ENCODE measurements around the gene TBX5. TPM values are rescaled to one million over a fixed set of nuclear protein-coding genes. Genes with fewer than 3 reads are reported as not detected.

Gene TBX5
- total and polyA plus RNA-seq, 2 of the 4 experiments (the other 2 are of a cell fraction) = 13.3 to 14.7 TPM

DNA sequence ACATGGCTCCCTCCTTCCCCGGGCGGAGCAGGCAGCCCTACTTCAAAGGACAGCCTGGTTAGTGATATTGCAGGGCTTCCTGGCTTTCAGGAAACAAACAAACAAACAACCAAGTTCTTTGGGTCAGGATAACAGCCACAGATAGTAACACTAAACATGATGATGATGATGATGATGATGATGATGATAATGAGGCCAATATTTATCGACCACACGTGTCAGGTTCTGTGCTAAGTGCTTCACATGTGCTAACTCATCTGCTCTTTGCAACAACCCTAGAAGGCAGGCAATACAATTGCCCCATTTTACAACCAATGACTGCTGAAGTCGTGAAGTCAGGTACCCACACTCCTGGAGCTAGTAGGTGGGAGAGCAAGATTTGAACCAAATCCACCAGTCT lies 44.1 kb upstream of the TBX5 start:
- Histone ChIP-seq H2AFZ (replicated peaks; ENCODE audit: low read length, poor library complexity) (no peak overlapping the region), H4K91ac (ENCODE audit: insufficient read depth, low read depth, low read length) (no peak overlapping the region), H3K9me1 (ENCODE audit: insufficient read depth, low read length) (0 out of 2 replicates have a peak, but pooled peaks cover 2% of the 10 kb centered on the region), H2AK5ac (ENCODE audit: low read depth, low read length) (no peak overlapping the region), H3K56ac (ENCODE audit: extremely low read depth, insufficient read depth, low read length) (no peak overlapping the region), H4K5ac (ENCODE audit: low read depth, low read length) (no peak overlapping the region), H3K23ac (ENCODE audit: low read depth, low read length) (no peak overlapping the region), H2AK9ac (replicated peaks; ENCODE audit: low read depth, low read length, poor library complexity) (no peak overlapping the region), H3K4me3 (ENCODE audit: insufficient read depth, low read depth, low read length) (no peak overlapping the region), H2BK120ac (ENCODE audit: low read depth, low read length) (no peak overlapping the region), H3K4me1 (ENCODE audit: control insufficient read depth, insufficient read depth, low read length) (no peaks in the 10 kb centered on the region), H3K18ac (ENCODE audit: low read depth, low read length) (no peak overlapping the region), H3K9me3 (ENCODE audit: control insufficient read depth, insufficient read depth, low read length) (no peaks in the 10 kb centered on the region), H2BK15ac (ENCODE audit: low read depth, low read length) (no peak overlapping the region), H3K79me1 (ENCODE audit: low read depth in 1 of 2, low read length in 2 of 2) (no peaks in the 10 kb centered on the region), H3K9ac (ENCODE audit: low read depth, low read length) (no peak overlapping the region), H4K20me1 (ENCODE audit: insufficient read depth, low read length) (no peaks in the 10 kb centered on the region), H2BK20ac (ENCODE audit: low read depth, low read length) (no peak overlapping the region), H4K8ac (ENCODE audit: low read depth in 2 of 2, low read length in 2 of 2) (no peak overlapping the region), H2BK5ac (ENCODE audit: low read depth, low read length, poor library complexity, severe bottlenecking) (no peak overlapping the region), H3K27me3 (ENCODE audit: control insufficient read depth, insufficient read depth, low read length) (peaks cover 57% of the 10 kb centered on the region), H3K4me2 (ENCODE audit: low read depth, low read length) (no peak overlapping the region), H3K36me3 (ENCODE audit: control insufficient read depth, insufficient read depth, low read length) (no peaks in the 10 kb centered on the region), H3K14ac (replicated peaks; ENCODE audit: low read depth, low read length) (no peak overlapping the region), H3K4ac (ENCODE audit: low read depth, low read length) (no peak overlapping the region), H3K27ac (ENCODE audit: insufficient read depth, low read length) (no peak overlapping the region)
- WGBS, 2 experiments (ENCODE audit: extremely low coverage in 2 of 2, insufficient read length in 1 of 2) = no CpG with 5 or more reads among the region's 5 CpGs
- POLR2A ChIA-PET (ENCODE audit: unreplicated experiment) = no interaction called here
- TF ChIP-seq NFE2L2 (IDR thresholded peaks at IDR 0.05; ENCODE audit: low read depth, low read length) (no peak), MXI1 (IDR thresholded peaks at IDR 0.05; ENCODE audit: borderline replicate concordance, low read depth, low read length) (no peak), USF2 (IDR thresholded peaks at IDR 0.05; ENCODE audit: low read depth, low read length) (no peak), CEBPB (IDR thresholded peaks at IDR 0.05; ENCODE audit: low read depth, low read length) (no peak), CHD1 (IDR thresholded peaks at IDR 0.05; ENCODE audit: low read depth, low read length) (no peak), MAZ (IDR thresholded peaks at IDR 0.05; ENCODE audit: borderline replicate concordance, low read depth, low read length) (no peak), RAD21 (IDR thresholded peaks at IDR 0.05; ENCODE audit: low read length) (no peak), RFX5 (IDR thresholded peaks at IDR 0.05; ENCODE audit: low read depth, low read length) (no peak), SMC3 (IDR thresholded peaks at IDR 0.05; ENCODE audit: low read depth, low read length) (no peak), RCOR1 (IDR thresholded peaks at IDR 0.05; ENCODE audit: insufficient replicate concordance, low read length) (no peak), BHLHE40 (IDR thresholded peaks at IDR 0.05; ENCODE audit: low read depth, low read length) (no peak), ELK1 (IDR thresholded peaks at IDR 0.05; ENCODE audit: borderline replicate concordance, low read depth, low read length) (no peak), POLR2A (IDR thresholded peaks at IDR 0.05; ENCODE audit: low read depth, low read length) (no peak), MAFK (IDR thresholded peaks at IDR 0.05; ENCODE audit: low read depth, low read length) (no peak), FOS (IDR thresholded peaks at IDR 0.05; ENCODE audit: low read depth, low read length) (no peak)
- TF ChIP-seq, protein P1, sequence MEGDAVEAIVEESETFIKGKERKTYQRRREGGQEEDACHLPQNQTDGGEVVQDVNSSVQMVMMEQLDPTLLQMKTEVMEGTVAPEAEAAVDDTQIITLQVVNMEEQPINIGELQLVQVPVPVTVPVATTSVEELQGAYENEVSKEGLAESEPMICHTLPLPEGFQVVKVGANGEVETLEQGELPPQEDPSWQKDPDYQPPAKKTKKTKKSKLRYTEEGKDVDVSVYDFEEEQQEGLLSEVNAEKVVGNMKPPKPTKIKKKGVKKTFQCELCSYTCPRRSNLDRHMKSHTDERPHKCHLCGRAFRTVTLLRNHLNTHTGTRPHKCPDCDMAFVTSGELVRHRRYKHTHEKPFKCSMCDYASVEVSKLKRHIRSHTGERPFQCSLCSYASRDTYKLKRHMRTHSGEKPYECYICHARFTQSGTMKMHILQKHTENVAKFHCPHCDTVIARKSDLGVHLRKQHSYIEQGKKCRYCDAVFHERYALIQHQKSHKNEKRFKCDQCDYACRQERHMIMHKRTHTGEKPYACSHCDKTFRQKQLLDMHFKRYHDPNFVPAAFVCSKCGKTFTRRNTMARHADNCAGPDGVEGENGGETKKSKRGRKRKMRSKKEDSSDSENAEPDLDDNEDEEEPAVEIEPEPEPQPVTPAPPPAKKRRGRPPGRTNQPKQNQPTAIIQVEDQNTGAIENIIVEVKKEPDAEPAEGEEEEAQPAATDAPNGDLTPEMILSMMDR (conservative IDR thresholded peaks at IDR 0.05; ENCODE audit: low read depth, low read length) = no peak
- dilution Hi-C loops (cut with HindIII; ENCODE audit: low sequenced_read_pairs, unreplicated experiment) (no loop called here), intact Hi-C loops (cut with micrococcal nuclease) (no loop called here), in situ Hi-C loops (cut with MboI; ENCODE audit: low sequenced_read_pairs) (no loop called here)
- CTCF ChIA-PET = interaction anchor here (0.6 kb wide), 1 partner anchor 60 kb away, joined by 3 read pairs; no protein-coding TSS in a partner anchor
- no TSS peak for BruUV-seq (replicated peaks)
- DNase-seq = no peak
- ATAC-seq (ENCODE audit: low read depth) = no peak
